Renal pelvis (tissue), 4 donors: ENCODE data around the gene UPB1. TPM values are rescaled to one million over a fixed set of nuclear protein-coding genes. Genes with fewer than 3 reads are reported as not detected.

Source experiments
- DNase-seq: peaks from one replicate; pipeline ENCODE4 v3.0.0-alpha.2; 2013
- polyA plus RNA-seq, 3 donors: library from polyadenylated mRNA; unstranded; fragments of 120-200 nt; gene quantifications; one replicate each; pipeline ENCODE4 v1.2.1, GENCODE V29; 2013; ENCODE audit not compliant: insufficient read length in 3 of 3

UPB1 gene
- polyA plus RNA-seq, 3 donors: 0.58 to 1.1 (median 0.84) TPM

GRCh38 chr22:24559471-24559870 lies 64.3 kb downstream of the UPB1 start:
- DNase-seq: no peak

- no peak for DNase-seq
Observed at GRCh38 chr22:24563246-24563645, 68.1 kb downstream of the UPB1 start.

GRCh38 chr22:24564376-24565058 lies 69.4 kb downstream of the UPB1 start:
- DNase-seq: no peak

- no peak for DNase-seq
Observed at GRCh38 chr22:24565077-24565476, 69.9 kb downstream of the UPB1 start.

- no peak for DNase-seq
Observed at GRCh38 chr22:24566899-24567511, 71.9 kb downstream of the UPB1 start.

GRCh38 chr22:24567668-24568067 lies 72.5 kb downstream of the UPB1 start:
- no peak for DNase-seq

GRCh38 chr22:24571266-24571665 lies 76.1 kb downstream of the UPB1 start:
- DNase-seq: no peak

GRCh38 chr22:24576778-24577177 lies 81.6 kb downstream of the UPB1 start:
- DNase-seq: no peak

Other genes starting within 250 kb of the UPB1 start
- 10 to 100 TPM; 47.4 to 51.0 (median 49.1) TPM for gene SPECC1L, start 224.5 kb upstream of the UPB1 start, polyA plus RNA-seq
- 10 to 100 TPM in 1 of 3 donors, 1 to 10 TPM in 2; 8.8 to 10.3 (median 8.8) TPM for gene ADORA2A, start 67.7 kb upstream of the UPB1 start, polyA plus RNA-seq
- 10 to 100 TPM; 89.2 to 95.4 (median 91.4) TPM for gene GUCD1, start 59.8 kb downstream of the UPB1 start, polyA plus RNA-seq
- gene SNRPD3, start 60.7 kb downstream of the UPB1 start, polyA plus RNA-seq: 100 to 1,000 TPM; 180 to 218 (median 203) TPM
- 10 to 100 TPM; 33.6 to 45.7 (median 42.2) TPM for gene LRRC75B, start 97.7 kb downstream of the UPB1 start, polyA plus RNA-seq
- gene GGT1, start 107.9 kb downstream of the UPB1 start, polyA plus RNA-seq: 10 to 100 TPM; 47.9 to 89.3 (median 80.4) TPM